Keratinocyte (primary cell): ENCODE data around the gene TCF20.

ENCODE experiments used
- EZH2 ChIP-seq: IDR thresholded peaks from one replicate; pipeline ENCODE4 v1.6.1; 2012; ENCODE audit warnings: inconsistent platforms, mild to moderate bottlenecking, low read length, moderate library complexity
- TF ChIP-seq, protein P1 (sequence below), 3 experiments: IDR thresholded peaks in 1 of 3; conservative IDR thresholded peaks in 1 of 3; optimal IDR thresholded peaks in 1 of 3; 2 replicates in 2 of 3; 3 replicates in 1 of 3; pipeline versions ENCODE3 to v1.5.1; 2011; ENCODE audit warnings: low read length in 3 of 3, mild to moderate bottlenecking in 3 of 3, moderate library complexity in 2 of 3, control low read depth in 1 of 3, inconsistent platforms in 1 of 3; ENCODE audit not compliant: insufficient read depth in 2 of 3; ENCODE audit errors: extremely low read depth in 1 of 3

DNA sequence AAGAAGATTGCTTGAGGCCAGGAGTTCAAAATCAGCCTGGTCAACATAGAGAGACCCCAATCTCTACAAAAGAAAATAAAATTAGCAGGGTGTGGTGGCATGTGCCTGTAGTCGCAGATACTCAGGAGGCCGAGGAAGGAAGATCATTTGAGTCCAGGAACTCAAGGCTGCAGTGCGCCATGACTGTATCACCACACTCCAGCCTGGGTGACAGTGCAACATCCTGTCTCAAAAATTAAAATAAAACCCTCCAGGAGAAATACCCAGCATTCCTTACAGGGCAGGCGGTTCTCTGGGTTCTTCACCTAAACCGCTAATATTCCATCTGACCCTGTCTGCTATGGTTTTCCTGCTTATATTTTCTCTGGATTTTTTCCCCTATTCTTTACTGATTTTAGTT, 13.5 kb downstream of the TCF20 start:
- TF ChIP-seq, protein P1, sequence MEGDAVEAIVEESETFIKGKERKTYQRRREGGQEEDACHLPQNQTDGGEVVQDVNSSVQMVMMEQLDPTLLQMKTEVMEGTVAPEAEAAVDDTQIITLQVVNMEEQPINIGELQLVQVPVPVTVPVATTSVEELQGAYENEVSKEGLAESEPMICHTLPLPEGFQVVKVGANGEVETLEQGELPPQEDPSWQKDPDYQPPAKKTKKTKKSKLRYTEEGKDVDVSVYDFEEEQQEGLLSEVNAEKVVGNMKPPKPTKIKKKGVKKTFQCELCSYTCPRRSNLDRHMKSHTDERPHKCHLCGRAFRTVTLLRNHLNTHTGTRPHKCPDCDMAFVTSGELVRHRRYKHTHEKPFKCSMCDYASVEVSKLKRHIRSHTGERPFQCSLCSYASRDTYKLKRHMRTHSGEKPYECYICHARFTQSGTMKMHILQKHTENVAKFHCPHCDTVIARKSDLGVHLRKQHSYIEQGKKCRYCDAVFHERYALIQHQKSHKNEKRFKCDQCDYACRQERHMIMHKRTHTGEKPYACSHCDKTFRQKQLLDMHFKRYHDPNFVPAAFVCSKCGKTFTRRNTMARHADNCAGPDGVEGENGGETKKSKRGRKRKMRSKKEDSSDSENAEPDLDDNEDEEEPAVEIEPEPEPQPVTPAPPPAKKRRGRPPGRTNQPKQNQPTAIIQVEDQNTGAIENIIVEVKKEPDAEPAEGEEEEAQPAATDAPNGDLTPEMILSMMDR (optimal IDR thresholded peaks at IDR 0.05 in 1 of 3, IDR thresholded peaks at IDR 0.05 in 1 of 3, conservative IDR thresholded peaks at IDR 0.05 in 1 of 3; ENCODE audit: extremely low read depth in 1 of 3, insufficient read depth in 2 of 3, low read length in 3 of 3), result no peak
- no peak for TF ChIP-seq EZH2
